Gastrocnemius medialis (tissue), 4 donors: ENCODE data around the gene HIP1.

ENCODE experiments used
- CTCF ChIP-seq, 5 experiments: fragments of 450-650 bp in 3 of 5; fragments of 200-600 bp in 2 of 5; sonication (generic) in 2 of 5; IDR thresholded peaks in 4 of 5; conservative IDR thresholded peaks in 1 of 5; 1 replicate in 4 of 5; 2 replicates in 1 of 5; pipeline ENCODE4 v1.5.1; 2016 to 2019; ENCODE audit warnings: antibody characterized with exemption in 5 of 5, mild to moderate bottlenecking in 3 of 5, moderate library complexity in 3 of 5
- POLR2A ChIP-seq, 2 donors: fragments of 450-650 bp; IDR thresholded peaks; one replicate each; pipeline ENCODE4 v1.6.1; 2017; ENCODE audit warnings: antibody characterized with exemption in 2 of 2, mild to moderate bottlenecking in 2 of 2, moderate library complexity in 2 of 2

- TF ChIP-seq CTCF (IDR thresholded peaks at IDR 0.05 in 4 of 5, conservative IDR thresholded peaks at IDR 0.05 in 1 of 5) (no peak), POLR2A (IDR thresholded peaks at IDR 0.05) (no peak)
Measured at GRCh38 chr7:75625868-75626267, 112.9 kb downstream of the HIP1 start.
